Activated naive CD8-positive, alpha-beta T cell treated with anti-CD3 and anti-CD28 coated beads, Interleukin-2, amount 10 ng/mL, durations not matched to agents 7 days and 5 days (primary cell): ENCODE measurements around the gene NHLRC4. TPM values are rescaled to one million over a fixed set of nuclear protein-coding genes. Genes with fewer than 3 reads are reported as not detected.
"Not testable (repeated sequence)": the region's sequence is repeated elsewhere in the genome, so short reads cannot be mapped to it uniquely, and the experiment has no call there.

Experiments
- ATAC-seq: fragments of 150-1000 bp; cut with Tn5 transposase; one replicate; pipeline ENCODE4 v1.10.0; 2021; ENCODE audit warnings: low read depth, moderate library complexity
- POLR2A ChIA-PET: fragments of 350-600 bp; sonication (Branson Sonifier 250); formaldehyde crosslinking; loops from one replicate; lab custom pipeline; 2021; ENCODE audit warnings: antibody characterized with exemption; lab: Charles Lee
- DNase-seq: peaks from one replicate; pipeline ENCODE4 v3.0.0; 2021
- H3K27ac Mint-ChIP-seq: one replicate; pipeline ENCODE4 v1.8.0; 2022; ENCODE audit warnings: mild to moderate bottlenecking, mixed read lengths
- H3K27me3 Mint-ChIP-seq: one replicate; pipeline ENCODE4 v1.8.0; 2022; ENCODE audit warnings: mild to moderate bottlenecking, moderate library complexity, mixed read lengths
- H3K36me3 Mint-ChIP-seq: one replicate; pipeline ENCODE4 v1.8.0; 2021; ENCODE audit warnings: mild to moderate bottlenecking, mixed read lengths
- H3K4me1 Mint-ChIP-seq: one replicate; pipeline ENCODE4 v1.8.0; 2021; ENCODE audit warnings: mixed read lengths
- H3K4me3 Mint-ChIP-seq: one replicate; pipeline ENCODE4 v1.8.0; 2022; ENCODE audit warnings: mild to moderate bottlenecking, moderate library complexity, mixed read lengths
- H3K9me3 Mint-ChIP-seq: one replicate; pipeline ENCODE4 v1.8.0; 2021; ENCODE audit warnings: mixed read lengths
- total RNA-seq, 2 experiments: library from RNA; stranded (reverse); gene quantifications; one replicate each; pipeline ENCODE4 v1.2.3, GENCODE V29; 2021

The NHLRC4 gene
- total RNA-seq, 2 experiments from 2014 or later: 3.0 to 3.6 TPM

- H3K27me3 Mint-ChIP-seq: no peaks in the 10 kb centered on the region
- no peaks in the 10 kb centered on the region for H3K36me3 Mint-ChIP-seq
- H3K4me3 Mint-ChIP-seq: peak overlapping the region; percentile 83
Measured at GRCh38 chr16:591231-591630, 24.4 kb downstream of the NHLRC4 start.

GRCh38 chr16:591892-592517 is 25.2 kb downstream of the NHLRC4 start:
- Mint-ChIP-seq H3K27ac (no peak overlapping the region), H3K27me3 (no peaks in the 10 kb centered on the region), H3K36me3 (peaks cover 5% of the 10 kb centered on the region), H3K4me3 (no peak overlapping the region), H3K4me1 (peaks cover 17% of the 10 kb centered on the region), H3K9me3 (no peaks in the 10 kb centered on the region)
- POLR2A ChIA-PET: no interaction called here
- DNase-seq: no peak
- no peak for ATAC-seq

More at GRCh38 chr16:591231-591630, 24.4 kb downstream of the NHLRC4 start:
- DNase-seq (no peak), ATAC-seq (no peak)
- H3K27ac Mint-ChIP-seq: peak overlapping the region; percentile 67
- H3K9me3 Mint-ChIP-seq: no peaks in the 10 kb centered on the region
- peaks cover 19% of the 10 kb centered on the region for H3K4me1 Mint-ChIP-seq
- POLR2A ChIA-PET: no interaction called here

GRCh38 chr16:592518-593306 is 25.9 kb downstream of the NHLRC4 start:
- no peak for DNase-seq
- Mint-ChIP-seq H3K27me3 (no peaks in the 10 kb centered on the region), H3K4me3 (no peak overlapping the region), H3K36me3 (peaks cover 5% of the 10 kb centered on the region), H3K4me1 (peaks cover 17% of the 10 kb centered on the region), H3K9me3 (no peaks in the 10 kb centered on the region), H3K27ac (no peak overlapping the region)
- no peak for ATAC-seq
- POLR2A ChIA-PET: interaction anchor here (1.1 kb wide), 1 partner anchor 1372 kb away, joined by 3 read pairs; the partner anchor contains the start of gene RPS2

GRCh38 chr16:593406-593805 is 26.6 kb downstream of the NHLRC4 start:
- no peaks in the 10 kb centered on the region for H3K9me3 Mint-ChIP-seq
- ATAC-seq (no peak), DNase-seq (no peak)
- no peak overlapping the region for H3K27ac Mint-ChIP-seq
- H3K36me3 Mint-ChIP-seq: peaks cover 5% of the 10 kb centered on the region
- H3K27me3 Mint-ChIP-seq: no peaks in the 10 kb centered on the region
- POLR2A ChIA-PET: interaction anchor here (1.1 kb wide), 1 partner anchor 1372 kb away, joined by 3 read pairs; the partner anchor contains the start of gene RPS2
- H3K4me1 Mint-ChIP-seq: peaks cover 13% of the 10 kb centered on the region
- H3K4me3 Mint-ChIP-seq: no peak overlapping the region

- H3K4me3 Mint-ChIP-seq: no peak overlapping the region
- POLR2A ChIA-PET: interaction anchor here (1.1 kb wide), 1 partner anchor 1371 kb away, joined by 3 read pairs; the partner anchor contains the start of gene RPS2
- ATAC-seq (no peak), DNase-seq (no peak)
- peaks cover 8% of the 10 kb centered on the region for H3K36me3 Mint-ChIP-seq
- no peaks in the 10 kb centered on the region for H3K9me3 Mint-ChIP-seq
- no peak overlapping the region for H3K27ac Mint-ChIP-seq
- peaks cover 13% of the 10 kb centered on the region for H3K4me1 Mint-ChIP-seq
- no peaks in the 10 kb centered on the region for H3K27me3 Mint-ChIP-seq
Measured at GRCh38 chr16:593807-594206, 27.0 kb downstream of the NHLRC4 start.

- H3K9me3 Mint-ChIP-seq: no peaks in the 10 kb centered on the region
- DNase-seq: no peak
- H3K27me3 Mint-ChIP-seq: no peaks in the 10 kb centered on the region
- no peak for ATAC-seq
- H3K27ac Mint-ChIP-seq: no peak overlapping the region
- H3K36me3 Mint-ChIP-seq: peaks cover 9% of the 10 kb centered on the region
- peaks cover 13% of the 10 kb centered on the region for H3K4me1 Mint-ChIP-seq
- no peak overlapping the region for H3K4me3 Mint-ChIP-seq
- POLR2A ChIA-PET: no interaction called here
Measured at GRCh38 chr16:595094-595528, 28.3 kb downstream of the NHLRC4 start.

GRCh38 chr16:595942-596735 is 29.3 kb downstream of the NHLRC4 start:
- DNase-seq (no peak), ATAC-seq (no peak)
- Mint-ChIP-seq H3K9me3 (no peaks in the 10 kb centered on the region), H3K27ac (no peak overlapping the region), H3K4me3 (no peak overlapping the region), H3K27me3 (no peaks in the 10 kb centered on the region), H3K4me1 (peaks cover 7% of the 10 kb centered on the region), H3K36me3 (peaks cover 9% of the 10 kb centered on the region)
- POLR2A ChIA-PET: interaction anchor here (1.0 kb wide), 1 partner anchor 8 kb away, joined by 3 read pairs; no protein-coding TSS in a partner anchor

GRCh38 chr16:596736-597060 is 29.9 kb downstream of the NHLRC4 start:
- Mint-ChIP-seq H3K27ac (no peak overlapping the region), H3K4me3 (no peak overlapping the region)

GRCh38 chr16:597655-598054 is 30.9 kb downstream of the NHLRC4 start:
- H3K36me3 Mint-ChIP-seq, H3K4me3 Mint-ChIP-seq: not testable (repeated sequence)

More at GRCh38 chr16:596736-597060, 29.9 kb downstream of the NHLRC4 start:
- Mint-ChIP-seq H3K4me1 (peaks cover 6% of the 10 kb centered on the region), H3K36me3 (peaks cover 9% of the 10 kb centered on the region), H3K9me3 (no peaks in the 10 kb centered on the region), H3K27me3 (no peaks in the 10 kb centered on the region)
- ATAC-seq (no peak), DNase-seq (no peak)
- POLR2A ChIA-PET: interaction anchor here (1.0 kb wide), 1 partner anchor 9 kb away, joined by 3 read pairs; no protein-coding TSS in a partner anchor

GRCh38 chr16:598823-599739 is 32.3 kb downstream of the NHLRC4 start:
- H3K4me1 Mint-ChIP-seq: peaks cover 3% of the 10 kb centered on the region

More at GRCh38 chr16:597655-598054, 30.9 kb downstream of the NHLRC4 start:
- H3K9me3 Mint-ChIP-seq, POLR2A ChIA-PET, ATAC-seq, H3K27me3 Mint-ChIP-seq, H3K27ac Mint-ChIP-seq, DNase-seq, H3K4me1 Mint-ChIP-seq: not testable (repeated sequence)

GRCh38 chr16:600781-601180 is 34.0 kb downstream of the NHLRC4 start:
- POLR2A ChIA-PET: no interaction called here
- peaks cover 3% of the 10 kb centered on the region for H3K4me1 Mint-ChIP-seq
- no peak overlapping the region for H3K27ac Mint-ChIP-seq
- no peak for DNase-seq
- no peaks in the 10 kb centered on the region for H3K9me3 Mint-ChIP-seq
- no peak overlapping the region for H3K4me3 Mint-ChIP-seq
- H3K36me3 Mint-ChIP-seq: peaks cover 14% of the 10 kb centered on the region
- no peak for ATAC-seq
- H3K27me3 Mint-ChIP-seq: no peaks in the 10 kb centered on the region

More at GRCh38 chr16:598823-599739, 32.3 kb downstream of the NHLRC4 start:
- Mint-ChIP-seq H3K27me3 (no peaks in the 10 kb centered on the region), H3K9me3 (no peaks in the 10 kb centered on the region), H3K27ac (no peak overlapping the region), H3K36me3 (peaks cover 9% of the 10 kb centered on the region), H3K4me3 (no peak overlapping the region)
- no peak for ATAC-seq
- DNase-seq: no peak
- POLR2A ChIA-PET: interaction anchor here (0.9 kb wide), 1 partner anchor 9 kb away, joined by 5 read pairs; the partner anchor contains the start of gene RAB40C

- no peak for DNase-seq
- POLR2A ChIA-PET: no interaction called here
- no peak overlapping the region for H3K27ac Mint-ChIP-seq
- H3K36me3 Mint-ChIP-seq: peaks cover 5% of the 10 kb centered on the region
- no peak for ATAC-seq
- no peaks in the 10 kb centered on the region for H3K9me3 Mint-ChIP-seq
- H3K4me1 Mint-ChIP-seq: peaks cover 3% of the 10 kb centered on the region
- H3K27me3 Mint-ChIP-seq: no peaks in the 10 kb centered on the region
- H3K4me3 Mint-ChIP-seq: no peak overlapping the region
Measured at GRCh38 chr16:603933-604332, 37.1 kb downstream of the NHLRC4 start.
